H9 (cell line): Measurements from ENCODE around the gene DICER1. TPM values are rescaled to one million over a fixed set of nuclear protein-coding genes. Genes with fewer than 3 reads are reported as not detected.

ENCODE experiments used
- DNase-seq: peaks from one replicate; pipeline ENCODE4 v3.0.0-alpha.2; 2017
- H2AFZ ChIP-seq: one replicate; pipeline ENCODE4 v1.6.1; 2013; ENCODE audit warnings: mild to moderate bottlenecking, low read length, control low read depth, moderate library complexity
- H2AK5ac ChIP-seq: 2 replicates; pipeline ENCODE4 v1.6.1; 2013; ENCODE audit warnings: low read length, control low read depth, mixed read lengths; ENCODE audit not compliant: insufficient read length
- H2BK120ac ChIP-seq: one replicate; pipeline ENCODE4 v1.6.1; 2013; ENCODE audit warnings: low read depth, mild to moderate bottlenecking, low read length, control low read depth, inconsistent platforms; ENCODE audit not compliant: poor library complexity, severe bottlenecking
- H2BK12ac ChIP-seq: 2 replicates; pipeline ENCODE4 v1.6.1; 2013; ENCODE audit warnings: low read length, control low read depth, mixed read lengths, low read depth; ENCODE audit not compliant: insufficient read length
- H2BK15ac ChIP-seq: 2 replicates; pipeline ENCODE4 v1.6.1; 2013; ENCODE audit warnings: low read depth, low read length, control low read depth
- H2BK20ac ChIP-seq: one replicate; pipeline ENCODE4 v1.6.1; 2013; ENCODE audit warnings: low read depth, mild to moderate bottlenecking, low read length, control low read depth, inconsistent platforms; ENCODE audit not compliant: poor library complexity, severe bottlenecking
- H2BK5ac ChIP-seq: 2 replicates; pipeline ENCODE4 v1.6.1; 2013; ENCODE audit warnings: low read length, control low read depth, mixed read lengths; ENCODE audit not compliant: insufficient read length
- H3K14ac ChIP-seq: 2 replicates; pipeline ENCODE4 v1.6.1; 2013; ENCODE audit warnings: low read length, control low read depth; ENCODE audit not compliant: insufficient read depth
- H3K18ac ChIP-seq: 2 replicates; pipeline ENCODE4 v1.6.1; 2013; ENCODE audit warnings: low read depth, mild to moderate bottlenecking, mixed read lengths, low read length, control low read depth; ENCODE audit not compliant: insufficient read length
- H3K23ac ChIP-seq: 2 replicates; pipeline ENCODE4 v1.6.1; 2013; ENCODE audit warnings: low read length, control low read depth, mixed read lengths, low read depth; ENCODE audit not compliant: insufficient read length
- H3K23me2 ChIP-seq: 2 replicates; pipeline ENCODE4 v1.6.1; 2013; ENCODE audit warnings: low read depth, mild to moderate bottlenecking, mixed read lengths, low read length, control low read depth; ENCODE audit not compliant: insufficient read length, poor library complexity, severe bottlenecking
- H3K27ac ChIP-seq: 2 replicates; pipeline ENCODE4 v1.5.1; 2013; ENCODE audit warnings: low read length, control low read depth, mixed read lengths, low read depth; ENCODE audit not compliant: insufficient read length
- H3K27me3 ChIP-seq: 2 replicates; pipeline ENCODE4 v1.6.1; 2013; ENCODE audit warnings: low read length, control low read depth, inconsistent platforms; ENCODE audit not compliant: insufficient read depth
- H3K4ac ChIP-seq: 2 replicates; pipeline ENCODE4 v1.6.1; 2013; ENCODE audit warnings: low read depth, mild to moderate bottlenecking, control low read depth, inconsistent platforms, low read length, moderate library complexity
- H3K4me1 ChIP-seq: 2 replicates; pipeline ENCODE4 v1.6.1; 2013; ENCODE audit warnings: low read length, control low read depth, inconsistent platforms; ENCODE audit not compliant: insufficient read depth
- H3K4me2 ChIP-seq: 2 replicates; pipeline ENCODE4 v1.6.1; 2013; ENCODE audit warnings: low read length, control low read depth, mixed read lengths; ENCODE audit not compliant: insufficient read length, insufficient read depth
- H3K56ac ChIP-seq: 2 replicates; pipeline ENCODE4 v1.6.1; 2013; ENCODE audit warnings: low read depth, mild to moderate bottlenecking, mixed read lengths, low read length, control low read depth; ENCODE audit not compliant: insufficient read length
- H3K79me1 ChIP-seq: 2 replicates; pipeline ENCODE4 v1.6.1; 2013; ENCODE audit warnings: low read depth, mild to moderate bottlenecking, moderate library complexity, low read length, control low read depth, inconsistent platforms; ENCODE audit not compliant: insufficient read depth, poor library complexity, severe bottlenecking
- H3K79me2 ChIP-seq: 2 replicates; pipeline ENCODE4 v1.6.1; 2013; ENCODE audit warnings: low read length, control low read depth, inconsistent platforms; ENCODE audit not compliant: insufficient read depth
- H3K9ac ChIP-seq: 2 replicates; pipeline ENCODE4 v1.6.1; 2013; ENCODE audit warnings: low read length, control low read depth, mixed read lengths; ENCODE audit not compliant: insufficient read length; ENCODE audit errors: extremely low read depth
- H3K9me3 ChIP-seq: one replicate; pipeline ENCODE4 v1.6.1; 2013; ENCODE audit warnings: low read depth, low read length, inconsistent platforms; ENCODE audit not compliant: control insufficient read depth
- H3T11ph ChIP-seq: one replicate; pipeline ENCODE4 v1.6.1; 2013; ENCODE audit warnings: mild to moderate bottlenecking, low read length, control low read depth, inconsistent platforms
- H4K20me1 ChIP-seq: one replicate; pipeline ENCODE4 v1.6.1; 2013; ENCODE audit not compliant: control insufficient read depth, insufficient read length, insufficient read depth
- H4K5ac ChIP-seq: 2 replicates; pipeline ENCODE4 v1.6.1; 2013; ENCODE audit warnings: low read depth, mild to moderate bottlenecking, mixed read lengths, low read length, control low read depth; ENCODE audit not compliant: insufficient read length
- H4K8ac ChIP-seq: replicated peaks from 2 replicates; pipeline ENCODE4 v1.6.1; 2013; ENCODE audit warnings: low read length, control low read depth, mixed read lengths, low read depth; ENCODE audit not compliant: insufficient read length
- H4K91ac ChIP-seq: 2 replicates; pipeline ENCODE4 v1.6.1; 2013; ENCODE audit warnings: low read depth, mild to moderate bottlenecking, moderate library complexity, mixed read lengths, low read length, control low read depth; ENCODE audit not compliant: insufficient read length
- H3K27ac Mint-ChIP-seq, 3 experiments: 2 replicates in 2 of 3; 3 replicates in 1 of 3; pipeline ENCODE4 v1.8.0; 2020 to 2021; ENCODE audit warnings: mixed read lengths in 3 of 3, mild to moderate bottlenecking in 1 of 3, moderate library complexity in 1 of 3
- H3K27me3 Mint-ChIP-seq: 2 replicates; pipeline ENCODE4 v1.8.0; 2021; ENCODE audit warnings: low read depth, mild to moderate bottlenecking, moderate library complexity, mixed read lengths
- H3K36me3 Mint-ChIP-seq, 3 experiments: 2 replicates in 2 of 3; 3 replicates in 1 of 3; pipeline ENCODE4 v1.8.0; 2020 to 2021; ENCODE audit warnings: low read depth in 3 of 3, mixed read lengths in 3 of 3; ENCODE audit not compliant: insufficient read depth in 1 of 3
- H3K4me1 Mint-ChIP-seq, 2 experiments: 2 replicates each; pipeline ENCODE4 v1.8.0; 2020; ENCODE audit warnings: mixed read lengths in 2 of 2
- H3K4me3 Mint-ChIP-seq, 2 experiments: 2 replicates in 1 of 2; 3 replicates in 1 of 2; pipeline ENCODE4 v1.8.0; 2020 to 2021; ENCODE audit warnings: mild to moderate bottlenecking in 2 of 2, mixed read lengths in 2 of 2, moderate library complexity in 1 of 2
- H3K9me3 Mint-ChIP-seq, 2 experiments: 2 replicates in 1 of 2; 3 replicates in 1 of 2; pipeline ENCODE4 v1.8.0; 2020; ENCODE audit warnings: mild to moderate bottlenecking in 2 of 2, mixed read lengths in 2 of 2, moderate library complexity in 1 of 2
- WGBS: extraction: QIAGEN DNeasy Blood & Tissue Kit; methylation state at CpG from one replicate; pipeline ENCODE4 v1.1.7; 2013; ENCODE audit warnings: missing lambda C conversion rate, low lambda C conversion rate, mixed read lengths; ENCODE audit not compliant: insufficient read length; ENCODE audit errors: extremely low coverage; 5-methylcytosine and 5-hydroxymethylcytosine counted together
- total RNA-seq: library from RNA; stranded (reverse); gene quantifications from 2 replicates; pipeline ENCODE4 v1.2.1, GENCODE V29; 2021
- TF ChIP-seq, protein P1 (sequence below): fragments of 200-600 bp; sonication (generic); conservative IDR thresholded peaks from 3 replicates; pipeline ENCODE4 v1.8.0; 2021; ENCODE audit warnings: antibody characterized with exemption, mild to moderate bottlenecking

DICER1 gene
- total RNA-seq, 1 experiment from 2014 or later = 57.0 TPM

DNA sequence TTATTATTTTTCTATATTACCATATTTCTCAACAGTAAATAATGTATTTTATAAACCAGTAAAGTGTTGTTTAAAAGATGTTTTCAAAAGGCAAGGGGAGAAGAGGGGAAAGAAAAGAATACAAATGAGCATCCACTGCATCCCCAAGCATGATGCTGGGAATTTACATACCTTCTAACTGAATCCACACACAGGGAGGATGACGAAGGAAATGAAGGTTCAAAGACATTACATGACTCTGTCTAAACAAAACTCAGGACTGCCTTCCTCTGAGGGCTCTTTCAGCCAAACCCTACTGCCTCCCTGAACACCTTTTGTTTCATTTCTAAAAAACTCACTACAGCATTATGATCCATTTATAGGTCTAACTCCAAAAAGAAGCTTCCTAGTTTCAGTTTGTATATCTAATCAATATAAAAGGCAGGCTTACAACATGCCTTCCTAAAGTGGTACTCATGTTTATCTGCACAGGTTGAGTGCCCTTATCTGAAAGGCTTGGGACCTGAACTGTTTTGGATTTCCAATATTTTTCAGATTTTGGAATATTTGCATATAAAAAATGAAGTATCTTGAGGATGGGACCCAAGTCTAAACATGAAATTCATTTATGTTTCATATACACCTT, 30.3 kb downstream of the DICER1 start:
- Histone ChIP-seq H2BK120ac (no peak overlapping the region), H2BK15ac (no peak overlapping the region), H3K4me2 (no peak overlapping the region), H2BK12ac (no peak overlapping the region), H4K91ac (no peak overlapping the region), H4K5ac (no peak overlapping the region), H3K14ac (no peak overlapping the region), H3K23me2 (no peaks in the 10 kb centered on the region), H3K4me1 (no peaks in the 10 kb centered on the region; the same call in 1 of the 2 replicates), H2AK5ac (no peak overlapping the region), H3K9ac (no peak overlapping the region), H3K56ac (no peak overlapping the region), H4K8ac (no peak overlapping the region), H3K23ac (no peak overlapping the region), H3K18ac (no peak overlapping the region), H3K4ac (no peak overlapping the region), H3K27ac (no peak overlapping the region), H3T11ph (no peak overlapping the region), H3K79me2 (peaks cover 2% of the 10 kb centered on the region; the same call in 1 of the 2 replicates), H3K27me3 (no peaks in the 10 kb centered on the region), H2BK20ac (no peak overlapping the region), H3K79me1 (no peaks in the 10 kb centered on the region), H2AFZ (no peak overlapping the region), H3K9me3 (no peaks in the 10 kb centered on the region), H4K20me1 (no peaks in the 10 kb centered on the region), H2BK5ac (no peak overlapping the region)
- peaks cover 7 to 56% (median 21%) of the 10 kb centered on the region in 3 experiments; a peak in 6 of 7 replicates for H3K36me3 Mint-ChIP-seq
- TF ChIP-seq, protein P1, sequence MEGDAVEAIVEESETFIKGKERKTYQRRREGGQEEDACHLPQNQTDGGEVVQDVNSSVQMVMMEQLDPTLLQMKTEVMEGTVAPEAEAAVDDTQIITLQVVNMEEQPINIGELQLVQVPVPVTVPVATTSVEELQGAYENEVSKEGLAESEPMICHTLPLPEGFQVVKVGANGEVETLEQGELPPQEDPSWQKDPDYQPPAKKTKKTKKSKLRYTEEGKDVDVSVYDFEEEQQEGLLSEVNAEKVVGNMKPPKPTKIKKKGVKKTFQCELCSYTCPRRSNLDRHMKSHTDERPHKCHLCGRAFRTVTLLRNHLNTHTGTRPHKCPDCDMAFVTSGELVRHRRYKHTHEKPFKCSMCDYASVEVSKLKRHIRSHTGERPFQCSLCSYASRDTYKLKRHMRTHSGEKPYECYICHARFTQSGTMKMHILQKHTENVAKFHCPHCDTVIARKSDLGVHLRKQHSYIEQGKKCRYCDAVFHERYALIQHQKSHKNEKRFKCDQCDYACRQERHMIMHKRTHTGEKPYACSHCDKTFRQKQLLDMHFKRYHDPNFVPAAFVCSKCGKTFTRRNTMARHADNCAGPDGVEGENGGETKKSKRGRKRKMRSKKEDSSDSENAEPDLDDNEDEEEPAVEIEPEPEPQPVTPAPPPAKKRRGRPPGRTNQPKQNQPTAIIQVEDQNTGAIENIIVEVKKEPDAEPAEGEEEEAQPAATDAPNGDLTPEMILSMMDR = no peak
- no peaks in the 10 kb centered on the region for H3K27me3 Mint-ChIP-seq
- no CpG with 5 or more reads among the region's 1 CpG for WGBS
- no peaks in the 10 kb centered on the region for H3K9me3 Mint-ChIP-seq
- H3K27ac Mint-ChIP-seq = no peak overlapping the region; a peak in 1 of 7 replicates
- DNase-seq = no peak
- no peak overlapping the region for H3K4me3 Mint-ChIP-seq
- H3K4me1 Mint-ChIP-seq = peaks cover 13 to 24% of the 10 kb centered on the region in 2 experiments
